H1 (cell line): Measurements from ENCODE around the gene RAB14. TPM values are rescaled to one million over a fixed set of nuclear protein-coding genes. Genes with fewer than 3 reads are reported as not detected.

Source experiments
- CTCF ChIA-PET: fragments of 300-600 bp; sonication (Branson Sonifier 250); formaldehyde crosslinking; loops from one replicate; lab custom pipeline; 2021; ENCODE audit not compliant: partially characterized antibody; lab: Charles Lee
- POLR2A ChIA-PET: fragments of 300-600 bp; sonication (Branson Sonifier 250); formaldehyde crosslinking; loops from one replicate; lab custom pipeline; 2021; ENCODE audit warnings: inconsistent platforms; ENCODE audit not compliant: partially characterized antibody; lab: Charles Lee
- DNase-seq, 2 experiments: peaks; one replicate each; pipeline versions ENCODE4 v3.0.0 to v3.0.0-alpha.2; 2010 to 2022; ENCODE audit warnings: low spot score in 2 of 2, low read depth in 1 of 2, mixed read lengths in 1 of 2
- FAIRE-seq: peaks from 2 replicates; lab custom pipeline; 2011; peaks lifted over from hg19 to GRCh38; lab: Jason Lieb, UNC
- H2AFZ ChIP-seq: 2 replicates; pipeline ENCODE4 v1.8.1; 2012; ENCODE audit warnings: low read length, inconsistent platforms
- H2AK5ac ChIP-seq: 2 replicates; pipeline ENCODE4 v1.6.1; 2013; ENCODE audit warnings: low read depth, low read length
- H2BK120ac ChIP-seq: replicated peaks from 2 replicates; pipeline ENCODE3; 2013; ENCODE audit warnings: low read depth, low read length, inconsistent platforms
- H2BK12ac ChIP-seq: 2 replicates; pipeline ENCODE4 v1.6.1; 2013; ENCODE audit warnings: low read depth, low read length
- H2BK15ac ChIP-seq: 2 replicates; pipeline ENCODE4 v1.6.1; 2013; ENCODE audit warnings: low read length
- H2BK20ac ChIP-seq: 2 replicates; pipeline ENCODE4 v1.6.1; 2013; ENCODE audit warnings: low read length
- H2BK5ac ChIP-seq: 2 replicates; pipeline ENCODE4 v1.6.1; 2013; ENCODE audit warnings: low read depth, low read length
- H3K14ac ChIP-seq: 2 replicates; pipeline ENCODE4 v1.6.1; 2013; ENCODE audit warnings: inconsistent platforms; ENCODE audit not compliant: insufficient read length
- H3K18ac ChIP-seq: 2 replicates; pipeline ENCODE4 v1.6.1; 2013; ENCODE audit warnings: low read length; ENCODE audit errors: extremely low read depth
- H3K23ac ChIP-seq: 2 replicates; pipeline ENCODE4 v1.6.1; 2013; ENCODE audit warnings: inconsistent platforms; ENCODE audit not compliant: insufficient read length
- H3K23me2 ChIP-seq: 2 replicates; pipeline ENCODE4 v1.6.1; 2013; ENCODE audit warnings: low read depth, low read length
- H3K27ac ChIP-seq: 2 replicates; pipeline ENCODE4 v1.6.1; 2011; ENCODE audit warnings: low read depth, low read length, inconsistent platforms
- H3K27me3 ChIP-seq, 4 experiments: replicated peaks in 1 of 4; 1 replicate in 1 of 4; 2 replicates in 3 of 4; pipeline versions ENCODE4 v1.6.1 to v1.8.1; 2011 to 2013; ENCODE audit warnings: low read length in 3 of 4, mild to moderate bottlenecking in 3 of 4, inconsistent platforms in 2 of 4, mixed read lengths in 2 of 4, moderate library complexity in 1 of 4; ENCODE audit not compliant: control insufficient read depth in 3 of 4, insufficient read depth in 3 of 4; ENCODE audit errors: extremely low read depth in 1 of 4
- H3K36me3 ChIP-seq, 4 experiments: 2 replicates each; pipeline versions ENCODE4 v1.6.1 to v1.8.1; 2011 to 2013; ENCODE audit warnings: mild to moderate bottlenecking in 4 of 4, low read length in 3 of 4, moderate library complexity in 2 of 4, control low read depth in 1 of 4, inconsistent platforms in 1 of 4; ENCODE audit not compliant: insufficient read depth in 4 of 4, control insufficient read depth in 2 of 4
- H3K4ac ChIP-seq: replicated peaks from 2 replicates; pipeline ENCODE3; 2013; ENCODE audit warnings: low read length, low read depth, mixed read lengths, inconsistent platforms; ENCODE audit not compliant: insufficient read length
- H3K4me1 ChIP-seq, 4 experiments: replicated peaks in 1 of 4; 1 replicate in 1 of 4; 2 replicates in 3 of 4; pipeline versions ENCODE4 v1.6.1 to v1.8.1; 2011 to 2013; ENCODE audit warnings: low read length in 3 of 4, inconsistent platforms in 2 of 4, mixed read lengths in 1 of 4; ENCODE audit not compliant: insufficient read depth in 4 of 4, control insufficient read depth in 3 of 4
- H3K4me2 ChIP-seq, 2 experiments: 2 replicates each; pipeline versions ENCODE4 v1.6.1 to v1.8.1; 2011 to 2013; ENCODE audit warnings: low read depth in 2 of 2, low read length in 2 of 2, control low read depth in 1 of 2, inconsistent platforms in 1 of 2, mild to moderate bottlenecking in 1 of 2; ENCODE audit not compliant: insufficient read depth in 1 of 2
- H3K4me3 ChIP-seq, 4 experiments: fragments of 200-600, 300-600 bp in 1 of 4; sonication (generic), shearing (Covaris generic), sonication (Bioruptor Twin) in 1 of 4; 2 replicates each; pipeline versions ENCODE4 v1.5.1 to v1.8.1; 2011 to 2016; ENCODE audit warnings: low read length in 4 of 4, low read depth in 3 of 4, control low read depth in 2 of 4, inconsistent platforms in 2 of 4, mild to moderate bottlenecking in 2 of 4, mixed read lengths in 1 of 4, moderate library complexity in 1 of 4; ENCODE audit not compliant: insufficient read depth in 2 of 4; ENCODE audit errors: extremely low read depth in 1 of 4
- H3K56ac ChIP-seq: replicated peaks from 2 replicates; pipeline ENCODE3; 2013; ENCODE audit warnings: low read depth, mild to moderate bottlenecking, mixed read lengths, low read length, inconsistent platforms; ENCODE audit not compliant: insufficient read length
- H3K79me1 ChIP-seq: 2 replicates; pipeline ENCODE4 v1.6.1; 2013; ENCODE audit warnings: low read depth, low read length, control low read depth
- H3K79me2 ChIP-seq, 2 experiments: 2 replicates each; pipeline versions ENCODE4 v1.6.1 to v1.8.1; 2012 to 2013; ENCODE audit warnings: low read length in 2 of 2, mild to moderate bottlenecking in 2 of 2, inconsistent platforms in 1 of 2; ENCODE audit not compliant: insufficient read depth in 2 of 2, control insufficient read depth in 1 of 2
- H3K9ac ChIP-seq, 4 experiments: replicated peaks in 1 of 4; 1 replicate in 1 of 4; 2 replicates in 3 of 4; pipeline versions ENCODE4 v1.6.1 to v1.8.1; 2011 to 2013; ENCODE audit warnings: low read depth in 3 of 4, low read length in 3 of 4, control low read depth in 2 of 4, mild to moderate bottlenecking in 2 of 4, moderate library complexity in 2 of 4, inconsistent platforms in 1 of 4; ENCODE audit errors: extremely low read depth in 1 of 4
- H3K9me3 ChIP-seq, 2 experiments: 2 replicates each; pipeline versions ENCODE4 v1.6.1 to v1.8.1; 2012 to 2013; ENCODE audit warnings: mild to moderate bottlenecking in 2 of 2, moderate library complexity in 2 of 2, control low read depth in 1 of 2, inconsistent platforms in 1 of 2, low read depth in 1 of 2, low read length in 1 of 2, mixed read lengths in 1 of 2; ENCODE audit not compliant: insufficient read depth in 2 of 2
- H4K20me1 ChIP-seq, 2 experiments: replicated peaks in 1 of 2; 2 replicates each; pipeline versions ENCODE3 to v1.8.1; 2011 to 2013; ENCODE audit warnings: inconsistent platforms in 2 of 2, low read length in 2 of 2, mild to moderate bottlenecking in 1 of 2; ENCODE audit not compliant: insufficient read depth in 2 of 2, control insufficient read depth in 1 of 2
- H4K5ac ChIP-seq: 2 replicates; pipeline ENCODE4 v1.6.1; 2013; ENCODE audit warnings: low read length, low read depth, mixed read lengths, inconsistent platforms; ENCODE audit not compliant: insufficient read length
- H4K8ac ChIP-seq: 2 replicates; pipeline ENCODE4 v1.8.0; 2013; ENCODE audit warnings: mild to moderate bottlenecking, moderate library complexity, low read length, inconsistent platforms; ENCODE audit not compliant: insufficient read depth; ENCODE audit errors: extremely low read depth
- H4K91ac ChIP-seq: replicated peaks from 2 replicates; pipeline ENCODE3; 2013; ENCODE audit warnings: low read length, mixed read lengths, inconsistent platforms; ENCODE audit not compliant: insufficient read length
- BRCA1 ChIP-seq: IDR thresholded peaks from 2 replicates; pipeline ENCODE4 v1.6.1; 2012; ENCODE audit warnings: low read depth, low read length, improper control_type of control experiment
- CREB1 ChIP-seq: IDR thresholded peaks from 2 replicates; pipeline ENCODE4 v1.6.1; 2012; ENCODE audit warnings: inconsistent platforms
- EGR1 ChIP-seq: IDR thresholded peaks from 2 replicates; pipeline ENCODE4 v1.6.1; 2011; ENCODE audit warnings: low read depth, low read length, borderline replicate concordance
- GABPA ChIP-seq: IDR thresholded peaks from 2 replicates; pipeline ENCODE4 v1.6.1; 2011; ENCODE audit warnings: mild to moderate bottlenecking, low read length, moderate library complexity, borderline replicate concordance; ENCODE audit not compliant: insufficient read depth
- HDAC6 ChIP-seq: IDR thresholded peaks from one replicate; pipeline ENCODE4 v1.7.1; 2012; ENCODE audit warnings: low read depth, mild to moderate bottlenecking, inconsistent platforms, low read length, moderate library complexity
- RFX5 ChIP-seq: IDR thresholded peaks from 2 replicates; pipeline ENCODE4 v1.6.1; 2011; ENCODE audit warnings: low read depth, low read length, improper control_type of control experiment, borderline replicate concordance
- SIX5 ChIP-seq: IDR thresholded peaks from 2 replicates; pipeline ENCODE4 v1.6.1; 2011; ENCODE audit warnings: mild to moderate bottlenecking, low read depth, low read length
- WGBS, 2 experiments: shearing (Covaris generic) in 1 of 2; methylation state at CpG; one replicate each; pipeline versions ENCODE4 v1.1.6 to v1.1.7; 2013 to 2015; ENCODE audit warnings: low lambda C conversion rate in 2 of 2, mixed read lengths in 2 of 2, inconsistent platforms in 1 of 2, low coverage in 1 of 2, missing lambda C conversion rate in 1 of 2; ENCODE audit not compliant: insufficient replicate concordance in 2 of 2, insufficient coverage in 1 of 2, insufficient read length in 1 of 2; ENCODE audit errors: extremely low coverage in 1 of 2, missing lambda C conversion rate in 1 of 2; 5-methylcytosine and 5-hydroxymethylcytosine counted together
- polyA plus RNA-seq, 7 experiments: library from polyadenylated mRNA; depleted of rRNA in 3 of 7; stranded (reverse) in 5 of 7; unstranded in 2 of 7; fragments of >200 nt in 5 of 7; fragments of 200-250 nt in 2 of 7; gene quantifications; 1 replicate in 5 of 7; 2 replicates in 1 of 7; 4 replicates in 1 of 7; pipeline versions ENCODE4 v1.2.1 to v1.2.3, GENCODE V29; 2011 to 2013; ENCODE audit warnings: missing spikeins in 2 of 7, mixed read lengths in 2 of 7
- total RNA-seq: library from RNA; stranded (reverse); fragmentation: NEBNext Ultra II Directional; extraction: Animal tissue kit (Norgen Biotek cat#: 25700); gene quantifications from 2 replicates; pipeline ENCODE4 v1.2.1, GENCODE V29; 2021

RAB14 gene
- total and polyA plus RNA-seq, 2 of the 8 experiments (the other 6 are each of a cell fraction or from before 2014, with no cell fraction given): 9.1 to 44.8 TPM

- no peaks in the 10 kb centered on the region for H3K23me2 ChIP-seq
- peaks cover 3 to 5% of the 10 kb centered on the region in 2 experiments; a peak in 2 of 4 replicates for H3K9me3 ChIP-seq
- H2BK5ac ChIP-seq: no peak overlapping the region
- no peaks in the 10 kb centered on the region for H4K20me1 ChIP-seq
- H2AK5ac ChIP-seq: no peak overlapping the region
- no peaks in the 10 kb centered on the region for H3K79me2 ChIP-seq
- H3K36me3 ChIP-seq: no peaks in the 10 kb centered on the region
- no peak overlapping the region for H2BK120ac ChIP-seq
- peaks cover 0 to 2% (median 0%) of the 10 kb centered on the region in 4 experiments; a peak in 2 of 7 replicates for H3K4me1 ChIP-seq
- no peak overlapping the region for H4K91ac ChIP-seq
- DNase-seq (no peak), FAIRE-seq (no peak)
- 92% methylated on average over 3 of the region's 3 CpGs; no CpG with 5 or more reads in 1 of the 2 experiments for WGBS, 2 experiments
- no peak overlapping the region for H4K8ac ChIP-seq
- no peak overlapping the region for H2BK20ac ChIP-seq
- no peak overlapping the region for H3K4me2 ChIP-seq
- H3K56ac ChIP-seq: no peak overlapping the region
- H3K9ac ChIP-seq: no peak overlapping the region
- no peak overlapping the region for H3K4me3 ChIP-seq
- no peak overlapping the region for H2BK15ac ChIP-seq
- POLR2A ChIA-PET: no interaction called here
- no peak overlapping the region for H3K14ac ChIP-seq
- no peak overlapping the region for H2AFZ ChIP-seq
- CTCF ChIA-PET: interaction anchor here (2.3 kb wide), 1 partner anchor 81 kb away, joined by 6 read pairs; no protein-coding TSS in a partner anchor
- H3K79me1 ChIP-seq: no peaks in the 10 kb centered on the region
- no peak overlapping the region for H2BK12ac ChIP-seq
- H3K23ac ChIP-seq: no peak overlapping the region
- H3K4ac ChIP-seq: no peak overlapping the region
- no peak overlapping the region for H4K5ac ChIP-seq
- H3K27me3 ChIP-seq: no peaks in the 10 kb centered on the region; a peak in 2 of 7 replicates
- no peak overlapping the region for H3K18ac ChIP-seq
- H3K27ac ChIP-seq: no peak overlapping the region
- TF ChIP-seq SIX5 (no peak), RFX5 (no peak), HDAC6 (no peak), CREB1 (no peak), GABPA (no peak), EGR1 (no peak), BRCA1 (no peak)
These were observed 37.4 kb upstream of the RAB14 start for GRCh38 chr9:121239071-121239470.
